Skin of body (tissue), 2 donors: ENCODE measurements around the gene CSNK1A1. TPM values are rescaled to one million over a fixed set of nuclear protein-coding genes. Genes with fewer than 3 reads are reported as not detected.
"Not testable (repeated sequence)": the region's sequence is repeated elsewhere in the genome, so short reads cannot be mapped to it uniquely, and the experiment has no call there.

Experiments
- DNase-seq: peaks from one replicate; lab custom pipeline; 2025; lab: John Stamatoyannopoulos, UW
- total RNA-seq: library from RNA; depleted of rRNA; stranded (reverse); fragments of >200 nt; gene quantifications from one replicate; pipeline ENCODE4 v1.2.3, GENCODE V29; 2014

The CSNK1A1 gene
- total RNA-seq, 1 donor from 2014 or later = 235 TPM

DNA sequence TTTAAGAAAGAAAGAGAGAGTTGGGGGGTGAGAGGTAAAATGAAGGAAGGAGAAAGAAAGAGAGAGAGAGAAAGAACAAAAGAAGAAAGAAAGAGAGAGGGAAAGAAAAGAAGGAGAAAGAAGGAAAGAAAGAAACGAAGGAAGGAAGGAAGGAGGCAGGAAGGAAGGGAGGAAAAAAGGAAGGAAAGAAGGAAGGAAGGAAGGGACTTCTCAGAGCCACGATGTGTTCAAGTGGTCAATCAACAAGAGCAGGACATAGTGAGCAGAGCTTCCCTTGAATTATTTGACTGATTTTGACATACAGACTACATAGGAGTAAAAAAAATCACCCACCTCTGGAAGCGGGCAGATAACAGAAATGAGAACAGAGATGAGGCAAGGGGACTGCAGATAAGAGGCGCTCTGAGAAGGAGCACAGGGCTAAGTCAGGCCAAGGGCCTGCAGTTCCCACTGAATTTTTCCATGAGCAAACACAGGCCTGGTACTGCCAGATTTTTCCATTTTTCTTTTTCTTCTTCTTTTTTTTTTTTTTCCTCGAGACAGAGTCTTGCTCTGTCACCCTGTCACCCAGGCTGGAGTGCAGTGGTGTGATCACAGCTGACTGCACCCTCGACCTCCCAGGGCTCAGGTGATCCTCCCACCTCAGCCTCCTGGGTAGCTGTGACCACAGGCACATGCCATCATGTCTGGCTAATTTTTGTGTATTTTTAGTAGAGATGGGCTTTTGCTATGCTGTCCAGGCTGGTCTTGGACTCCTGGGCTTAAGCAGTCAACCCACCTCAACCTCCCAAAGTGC, 94.4 kb downstream of the CSNK1A1 start:
- no peak for DNase-seq

DNA sequence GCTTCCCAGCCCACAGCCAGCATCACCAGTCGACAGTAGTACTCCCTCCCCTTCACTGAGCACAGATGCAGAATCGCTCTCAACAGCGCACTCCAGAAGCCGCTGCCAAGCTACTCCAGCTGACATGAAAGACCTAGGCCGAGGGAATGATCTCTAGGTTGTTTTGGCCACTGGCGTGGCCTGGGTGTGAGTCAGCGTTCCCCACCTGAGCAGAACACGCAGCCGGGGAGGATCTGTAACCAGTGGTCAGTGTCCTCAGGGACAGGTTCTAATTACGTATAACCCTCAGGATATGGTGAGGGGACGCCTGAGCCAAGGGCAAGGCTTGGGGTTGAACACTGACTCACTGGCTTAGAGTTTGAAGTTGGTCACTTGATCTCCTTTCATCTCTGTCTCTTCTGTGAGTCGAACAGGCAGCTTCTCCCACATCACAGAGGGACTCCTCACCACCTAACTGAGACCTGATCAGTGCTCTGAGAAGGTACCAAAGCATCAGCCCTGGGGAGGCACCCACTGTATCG, 95.3 kb downstream of the CSNK1A1 start:
- DNase-seq = no peak

DNA sequence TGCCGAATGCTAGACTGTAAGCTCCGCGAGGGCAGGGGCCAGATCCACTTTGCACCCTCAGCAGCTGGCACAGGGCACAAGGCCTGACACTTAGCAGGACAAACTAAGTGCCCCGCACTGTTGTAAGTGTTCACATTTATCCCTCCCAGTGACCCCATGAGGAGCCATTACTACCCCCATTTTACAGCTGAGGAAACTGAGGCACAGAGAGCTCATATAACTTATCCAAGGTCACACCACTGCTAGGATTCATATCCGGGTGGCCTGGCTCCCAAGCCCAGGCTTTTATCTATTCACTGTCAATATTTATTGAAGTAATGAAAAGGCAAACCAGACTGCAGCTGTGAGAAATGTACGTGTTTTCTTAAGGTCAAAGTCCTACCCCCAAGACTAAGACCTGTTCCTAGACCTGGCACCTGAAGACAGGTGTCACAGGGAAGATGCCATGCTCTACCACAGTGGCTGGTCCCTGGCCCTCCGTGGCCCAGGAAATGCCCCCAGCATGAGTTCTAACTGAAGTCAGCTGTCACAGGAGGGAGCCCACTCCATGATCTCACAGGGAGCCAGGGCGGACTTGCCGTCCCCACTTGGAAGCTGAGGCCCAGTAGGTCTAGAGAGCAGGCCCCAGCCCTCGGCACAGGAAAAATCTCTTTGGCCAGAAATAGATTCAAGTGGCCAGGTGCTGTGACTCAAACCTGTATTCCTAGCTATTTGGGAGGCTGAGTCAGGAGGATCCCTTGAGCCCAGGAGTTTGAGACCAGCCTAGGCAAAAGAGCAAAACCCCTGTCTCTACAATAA, 97.4 kb downstream of the CSNK1A1 start:
- DNase-seq = no peak

DNA sequence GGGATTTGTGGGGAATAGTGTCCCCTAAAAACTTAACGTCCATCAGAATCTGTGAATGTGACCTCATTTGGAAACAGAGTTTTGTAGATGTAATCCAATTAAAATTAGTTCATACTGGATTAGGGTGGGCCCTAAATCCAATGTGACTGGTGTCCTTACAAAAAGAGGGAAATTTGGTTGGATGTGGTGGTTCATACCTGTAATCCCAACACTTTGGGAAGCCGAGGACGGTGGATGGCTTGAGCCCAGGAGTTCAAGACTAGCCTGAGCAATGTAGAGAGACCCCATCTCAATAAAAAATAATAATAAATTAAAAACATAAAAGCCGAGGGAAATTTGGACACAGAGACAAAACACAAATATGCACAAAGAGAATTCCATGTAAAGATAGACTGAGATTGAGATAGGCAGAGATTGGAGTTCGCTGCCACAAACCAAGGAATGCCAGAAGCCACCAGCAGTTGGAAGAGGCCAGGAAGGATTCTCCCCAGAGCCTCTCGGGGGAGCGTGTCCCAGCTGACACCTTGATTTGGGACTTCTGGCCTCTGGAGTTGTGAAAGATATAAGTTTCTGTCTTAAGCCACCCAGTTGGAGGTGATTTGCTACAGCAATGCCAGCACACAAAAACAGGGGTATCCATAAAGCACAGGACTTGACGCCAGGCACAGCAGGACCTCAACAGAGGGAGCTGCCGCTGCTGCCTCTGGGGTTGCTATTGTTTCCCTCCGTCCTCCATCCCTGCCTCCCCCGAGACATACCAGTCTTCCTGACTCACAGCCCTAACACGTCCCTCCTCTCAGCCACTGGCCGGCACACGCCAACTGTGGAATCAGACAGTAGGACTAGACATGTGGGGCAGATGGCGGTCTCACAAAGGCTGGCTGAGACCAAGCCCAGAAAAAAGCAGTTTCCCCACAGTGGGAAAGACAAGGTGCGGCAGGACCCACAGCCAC, 98.3 kb downstream of the CSNK1A1 start:
- no peak for DNase-seq

DNA sequence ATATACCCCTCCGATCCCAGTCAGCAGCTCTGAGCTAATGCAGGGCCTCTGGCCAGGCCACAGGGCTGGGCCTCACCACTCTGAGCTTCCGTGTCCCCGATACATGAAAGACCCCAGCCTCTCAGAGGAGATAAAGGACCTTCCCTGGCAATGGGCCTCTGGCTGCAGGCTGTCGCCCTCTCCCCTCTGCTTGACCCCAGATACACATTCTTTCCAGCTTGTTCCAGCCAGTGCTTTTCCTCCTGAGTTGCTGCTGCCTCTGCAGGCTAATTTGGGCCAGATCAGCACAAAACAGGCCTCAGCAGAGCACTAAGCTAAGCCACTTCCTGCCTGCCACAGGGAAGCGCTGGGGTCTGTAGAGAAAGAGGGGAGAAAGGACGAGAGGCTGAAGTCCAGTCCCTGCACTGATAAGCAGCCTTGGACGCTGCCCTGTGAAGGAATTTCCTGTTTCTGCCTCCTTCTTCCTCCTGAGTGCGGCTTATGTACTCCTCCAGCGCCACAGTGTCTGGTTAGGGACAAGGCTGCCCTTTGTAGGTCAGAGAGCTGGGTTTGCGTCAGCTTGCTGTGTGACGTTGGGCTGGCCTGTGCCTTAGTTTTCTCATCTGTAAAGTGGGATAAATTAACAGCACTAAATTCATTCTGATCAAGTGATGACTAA, 99.1 kb downstream of the CSNK1A1 start:
- peak; percentile 44 for DNase-seq

DNA sequence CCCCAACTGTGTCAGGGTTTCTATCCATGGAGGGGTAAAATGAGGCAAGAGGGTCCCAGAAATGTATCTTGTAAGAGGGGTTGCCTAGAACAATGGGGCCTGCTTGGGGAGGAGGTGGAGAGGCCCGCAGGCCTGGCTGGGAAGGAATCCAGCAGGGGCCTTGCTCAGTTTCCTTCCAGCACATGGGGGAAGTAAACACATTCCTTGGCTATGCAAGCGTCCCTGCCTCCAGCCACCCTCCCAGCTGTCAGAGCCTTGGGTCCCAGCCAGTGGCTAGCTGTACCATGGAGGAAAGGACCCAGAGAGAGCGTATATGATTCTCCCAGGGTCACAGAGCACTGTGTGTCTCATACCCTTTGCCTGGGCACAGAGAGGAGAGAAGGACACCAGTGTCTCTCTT, 101.0 kb downstream of the CSNK1A1 start:
- peak; percentile 60 for DNase-seq

DNA sequence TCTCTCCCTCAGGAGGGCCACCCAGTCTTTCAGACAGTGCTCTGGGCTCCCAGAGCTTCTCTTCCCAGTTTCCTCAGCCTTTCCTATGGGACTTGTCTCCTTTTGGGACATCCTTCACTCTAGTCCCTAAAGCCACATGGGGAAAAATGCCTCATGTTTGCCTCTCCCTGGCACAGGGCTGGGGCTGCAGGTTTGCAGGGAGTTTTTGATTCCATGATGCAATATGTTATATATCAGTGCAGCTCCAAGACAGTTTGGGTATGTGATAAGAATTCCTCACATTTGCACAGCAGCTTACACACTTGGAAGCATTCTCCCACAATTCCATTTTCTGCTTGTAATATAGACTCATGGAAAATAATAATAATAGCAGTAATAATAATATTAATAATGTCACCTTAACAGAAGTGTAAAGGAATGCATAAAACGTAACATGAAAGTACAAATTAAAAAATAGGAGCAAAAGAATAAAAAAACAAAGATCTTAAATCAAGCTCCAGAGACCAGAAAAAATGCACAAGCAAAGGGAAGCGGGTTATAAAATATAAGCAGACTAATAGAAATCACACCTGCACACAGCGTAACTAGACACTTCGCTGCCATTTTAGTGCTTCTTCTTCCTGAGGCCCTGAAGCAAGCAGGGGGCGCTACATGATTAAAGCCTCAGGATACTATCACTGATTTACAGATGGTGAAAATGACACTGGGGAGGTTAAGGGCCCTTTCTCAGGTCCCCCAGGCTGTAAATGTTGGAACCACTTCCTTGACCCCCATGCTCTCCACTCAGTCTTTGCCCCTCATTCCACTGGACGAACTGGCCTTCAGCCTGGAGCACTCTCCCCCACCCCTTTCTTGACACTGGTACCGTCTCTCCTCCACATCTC, 102.2 kb downstream of the CSNK1A1 start:
- no peak for DNase-seq

DNA sequence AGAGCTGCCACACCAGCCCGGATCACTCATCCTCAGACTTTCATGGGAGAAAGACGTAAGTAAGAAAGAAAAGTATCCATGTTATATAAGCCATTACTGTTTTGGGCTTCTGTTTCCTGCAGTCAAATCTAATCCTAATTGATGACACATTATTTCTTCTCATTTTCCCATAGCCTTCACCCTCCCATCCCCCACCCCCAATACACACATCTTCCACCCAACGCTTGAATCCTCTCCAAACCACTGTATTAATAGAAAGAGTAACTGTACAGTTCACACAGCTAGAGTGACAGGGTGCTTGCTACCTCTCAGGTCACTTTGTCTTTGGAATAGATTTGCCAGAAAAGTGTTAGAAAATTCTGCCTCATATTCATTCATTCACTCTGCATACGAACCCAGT, 102.8 kb downstream of the CSNK1A1 start:
- DNase-seq = no peak

DNA sequence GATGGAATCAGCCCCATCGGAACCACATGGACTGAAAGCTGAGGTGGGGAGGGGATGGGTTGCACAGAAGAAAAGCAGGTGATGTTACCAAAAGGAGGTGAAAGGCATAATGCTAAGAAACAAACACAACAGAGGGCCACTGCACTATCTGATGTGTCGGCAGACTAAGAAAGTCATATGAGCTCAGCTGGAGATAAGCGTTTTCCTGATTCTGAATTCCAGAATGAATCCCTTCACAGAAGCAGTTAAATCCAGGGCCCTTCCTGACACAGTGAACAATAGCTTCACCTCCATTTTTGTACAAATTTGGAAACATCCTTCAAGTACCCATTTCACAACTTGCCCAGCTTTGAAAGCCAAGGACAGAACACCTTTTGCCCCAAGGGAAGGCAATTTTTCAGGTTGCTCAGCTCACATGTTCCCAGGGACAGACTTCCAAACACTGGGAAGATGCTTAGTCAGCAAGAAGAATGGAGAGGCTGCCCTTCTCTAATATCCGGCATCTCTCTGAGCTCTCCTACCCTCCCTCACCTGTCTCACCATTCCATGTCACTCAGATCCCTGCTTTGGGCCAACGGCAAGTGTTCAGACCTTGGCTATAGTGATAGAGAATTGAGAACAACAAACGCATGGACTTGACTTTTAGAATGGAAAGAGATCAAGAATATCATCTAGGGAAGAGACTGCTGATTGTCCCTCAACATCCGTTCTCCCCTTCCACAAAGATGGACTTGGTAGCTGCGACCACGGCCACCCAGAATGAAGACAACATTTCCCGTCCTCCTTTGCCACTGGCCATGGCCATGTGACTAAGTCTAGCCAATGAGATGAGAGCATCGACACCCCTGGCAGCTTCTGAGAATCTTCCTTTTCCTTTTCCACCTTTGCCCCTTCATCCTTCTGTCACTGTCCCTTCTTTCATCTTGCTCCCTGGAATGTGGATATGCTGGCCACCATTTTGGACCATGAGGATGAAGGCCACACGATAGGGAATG, 103.6 kb downstream of the CSNK1A1 start:
- DNase-seq = no peak

DNA sequence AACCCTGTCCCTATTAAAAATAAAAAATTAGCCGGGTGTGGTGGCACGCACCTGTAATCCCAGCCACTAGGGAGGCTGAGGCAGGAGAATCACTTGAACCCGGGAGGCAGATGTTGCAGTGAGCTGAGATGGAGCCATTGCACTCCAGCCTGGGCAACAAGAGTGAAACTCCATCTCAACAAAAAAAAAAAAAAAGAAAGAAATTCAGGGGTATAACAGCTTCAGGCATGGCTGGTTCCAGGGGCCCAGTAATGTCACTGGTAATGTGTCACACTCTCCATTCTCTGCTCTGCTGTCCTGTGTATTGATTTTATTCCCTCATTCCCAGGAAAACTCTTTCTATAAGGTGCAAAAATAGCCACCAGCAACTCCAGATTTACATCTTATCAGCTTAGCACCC, 104.4 kb downstream of the CSNK1A1 start:
- not testable (repeated sequence) for DNase-seq

DNA sequence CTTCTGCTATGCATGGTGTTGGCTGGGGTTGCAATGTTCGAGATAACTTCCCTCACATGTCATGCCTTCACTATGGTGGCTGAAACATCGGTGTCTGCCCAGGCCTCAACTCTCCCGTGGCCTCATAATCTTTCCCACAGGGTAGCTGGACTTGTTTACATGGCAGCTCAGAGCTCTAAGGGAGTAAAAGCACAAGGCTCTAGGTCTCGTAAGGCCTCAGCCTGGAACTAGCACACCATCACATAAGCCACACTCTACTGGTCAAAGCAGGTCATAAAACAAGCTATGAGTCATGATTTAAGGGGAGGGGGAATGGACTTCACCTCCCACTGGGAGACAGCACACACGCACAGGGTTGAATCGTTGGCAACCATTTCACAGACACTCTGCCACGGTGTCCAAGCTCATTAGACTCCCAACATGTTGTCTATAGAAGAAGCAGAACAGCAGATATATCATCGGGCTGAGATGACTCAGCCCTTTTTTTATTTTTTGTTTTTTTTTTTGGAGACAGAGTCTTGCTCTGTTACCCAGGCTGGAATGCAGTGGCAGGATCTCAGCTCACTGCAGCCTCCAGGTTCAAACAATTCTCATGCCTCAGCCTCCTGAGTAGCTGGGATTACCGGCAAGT, 105.4 kb downstream of the CSNK1A1 start:
- DNase-seq = peak; percentile 24

DNA sequence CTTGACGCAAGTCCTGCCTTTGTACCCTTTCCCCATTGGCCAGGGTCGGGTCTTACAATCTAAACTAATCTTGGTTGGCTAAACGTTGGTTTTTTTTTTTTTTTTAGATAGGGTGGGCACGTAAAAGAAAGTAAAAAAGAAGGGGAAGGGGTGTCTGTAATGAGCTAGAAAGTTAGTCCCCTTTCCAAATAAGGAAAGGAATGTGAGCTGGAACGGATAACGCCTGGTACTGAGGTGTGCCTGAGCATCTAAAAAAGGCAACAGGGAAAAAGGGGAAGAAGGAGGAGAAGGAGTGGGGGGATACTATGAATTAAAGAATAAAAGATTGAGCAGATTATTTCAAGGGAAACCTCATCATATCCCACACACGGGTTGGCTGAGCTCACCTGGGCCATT, 105.9 kb downstream of the CSNK1A1 start:
- no peak for DNase-seq

DNA sequence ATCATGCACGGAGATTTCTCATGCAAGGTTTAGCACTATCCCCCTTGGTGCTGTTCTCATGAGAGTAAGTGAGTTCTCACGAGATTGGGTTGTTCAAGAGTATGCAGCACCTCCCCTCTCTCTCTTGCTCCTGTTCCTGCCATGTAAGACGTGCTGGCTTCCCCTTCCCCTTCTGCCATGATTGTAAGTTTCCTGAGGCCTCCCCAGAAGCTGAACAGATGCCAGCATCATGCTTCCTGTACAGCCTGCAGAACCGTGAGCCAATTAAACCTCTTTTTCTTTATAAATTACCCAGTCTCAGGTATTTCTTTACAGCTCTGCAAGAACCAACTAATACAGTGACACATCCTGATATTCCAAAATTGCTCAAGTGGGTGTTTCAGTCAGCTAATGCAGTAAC, 106.8 kb downstream of the CSNK1A1 start:
- DNase-seq = not testable (repeated sequence)

DNA sequence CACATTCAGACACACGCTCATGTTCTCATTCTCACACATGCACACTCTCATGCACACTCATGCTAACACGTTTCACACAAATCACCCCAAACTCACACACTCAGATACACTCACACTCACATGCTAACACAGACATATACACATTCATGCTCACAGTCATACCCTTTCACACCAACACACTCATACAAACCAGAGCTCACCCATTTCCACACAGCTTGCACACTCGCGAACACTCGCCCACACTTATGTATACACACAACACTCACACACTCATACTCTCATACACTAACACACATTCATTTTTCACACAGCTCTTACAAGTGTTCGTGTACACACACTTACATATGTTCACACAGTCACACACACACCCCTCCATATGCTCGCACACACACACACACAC, 108.0 kb downstream of the CSNK1A1 start:
- no peak for DNase-seq

DNA sequence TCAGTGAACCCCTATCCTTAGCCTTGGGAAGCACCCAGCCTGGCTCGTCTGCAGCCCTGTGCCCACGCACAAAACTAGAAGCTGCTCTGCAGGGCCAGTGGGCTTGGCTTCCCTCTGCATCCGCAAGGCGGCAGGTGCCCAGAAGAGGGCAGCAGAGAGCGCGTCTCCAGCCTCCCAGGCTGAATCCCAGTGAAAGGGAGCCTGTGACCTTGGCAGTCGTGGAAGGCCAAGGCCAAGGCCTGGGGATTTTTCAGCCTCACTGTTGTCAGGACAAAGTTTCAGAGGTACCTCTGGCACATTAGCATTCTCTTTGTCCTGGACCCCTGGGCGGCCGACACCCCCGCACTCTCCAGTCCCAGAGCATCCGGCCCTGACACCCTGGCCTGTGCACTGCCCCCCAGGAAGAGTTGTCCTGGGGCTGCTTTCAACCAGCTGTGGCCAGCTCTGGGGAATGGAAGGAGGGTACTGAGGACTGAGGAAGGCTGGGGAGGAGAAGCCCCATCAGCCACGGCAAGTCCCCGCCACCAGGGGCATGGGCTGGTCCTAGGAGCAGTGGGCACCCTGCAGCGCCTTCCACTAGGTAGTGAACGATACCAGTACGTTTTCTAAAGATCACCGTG, 108.6 kb downstream of the CSNK1A1 start:
- DNase-seq = peak; percentile 49
